Kidney (tissue), 14 donors: ENCODE measurements around the gene STAMBP. TPM values are rescaled to one million over a fixed set of nuclear protein-coding genes. Genes with fewer than 3 reads are reported as not detected.
"Not testable (repeated sequence)": the region's sequence is repeated elsewhere in the genome, so short reads cannot be mapped to it uniquely, and the experiment has no call there.

Experiments used
- DNase-seq, 5 donors: peaks; one replicate each; pipeline ENCODE4 v3.0.0-alpha.2; 2013 to 2020
- FAIRE-seq: peaks from 2 replicates; lab custom pipeline; 2012; peaks lifted over from hg19 to GRCh38; lab: Jason Lieb, UNC
- H3K27ac ChIP-seq, 2 donors: one replicate each; pipeline ENCODE4 v1.7.0; 2013; ENCODE audit warnings: low read depth in 2 of 2, low read length in 2 of 2, inconsistent platforms in 1 of 2
- H3K27me3 ChIP-seq: one replicate; pipeline ENCODE4 v1.7.1; 2013; ENCODE audit warnings: low read length, inconsistent platforms; ENCODE audit not compliant: control insufficient read depth, insufficient read depth
- H3K36me3 ChIP-seq, 3 donors: one replicate each; pipeline versions ENCODE4 v1.7.0 to v1.7.1; 2013; ENCODE audit warnings: low read length in 3 of 3, control low read depth in 1 of 3, inconsistent platforms in 1 of 3; ENCODE audit not compliant: insufficient read depth in 3 of 3, control insufficient read depth in 2 of 3
- H3K4me1 ChIP-seq, 3 donors: one replicate each; pipeline versions ENCODE4 v1.7.0 to v1.7.1; 2013; ENCODE audit warnings: low read length in 3 of 3, inconsistent platforms in 1 of 3, low read depth in 1 of 3; ENCODE audit not compliant: control insufficient read depth in 2 of 3, insufficient read depth in 2 of 3
- H3K4me3 ChIP-seq, 3 donors: one replicate each; pipeline versions ENCODE4 v1.7.0 to v1.8.1; 2013; ENCODE audit warnings: low read length in 3 of 3, control low read depth in 1 of 3, inconsistent platforms in 1 of 3
- H3K9ac ChIP-seq, 3 donors: one replicate each; pipeline versions ENCODE4 v1.7.0 to v1.7.1; 2013; ENCODE audit warnings: low read length in 3 of 3, control low read depth in 1 of 3, inconsistent platforms in 1 of 3
- H3K9me3 ChIP-seq, 3 donors: one replicate each; pipeline versions ENCODE4 v1.7.0 to v1.7.1; 2013; ENCODE audit warnings: low read length in 3 of 3, control low read depth in 1 of 3, inconsistent platforms in 1 of 3; ENCODE audit not compliant: control insufficient read depth in 2 of 3, insufficient read depth in 1 of 3
- intact Hi-C: fragments of 100-400 bp; cut with DNase I; formaldehyde crosslinking; loops from one replicate; pipeline ENCODE4 v1.11.1; 2022
- polyA plus RNA-seq: library from polyadenylated mRNA; stranded (reverse); fragments of 350-450 nt; fragmentation: Illumina TruSeq; extraction: RNeasy Lipid Tissue Mini Kit (QIAGEN cat#74804); gene quantifications from one replicate; pipeline ENCODE4 v1.2.3, GENCODE V29; 2014; ENCODE audit warnings: low read depth, low replicate concordance; ENCODE audit not compliant: insufficient read depth
- total RNA-seq: library from RNA; stranded (reverse); fragmentation: NEBNext Ultra II Directional; extraction: Animal tissue kit (Norgen Biotek cat#: 25700); gene quantifications from one replicate; pipeline ENCODE4 v1.2.1, GENCODE V29; 2021
- TF ChIP-seq, protein P1 (sequence below): IDR thresholded peaks from 3 replicates; pipeline ENCODE4 v1.5.1; 2012; ENCODE audit warnings: mild to moderate bottlenecking, moderate library complexity, borderline replicate concordance; ENCODE audit not compliant: insufficient read depth; ENCODE audit errors: extremely low read depth
- donor health status: control.
- donor health status: control.
- donor health status: control.
- donor health status: control.
- donor health status: control.
- donor health status: DM: yes; HTN: yes; CAD: no.
- donor health status: Normal renal cell carcinoma (clear cell type).

The STAMBP gene
- total and polyA plus RNA-seq, 2 donors from 2014 or later = 34.8 to 58.9 TPM

DNA sequence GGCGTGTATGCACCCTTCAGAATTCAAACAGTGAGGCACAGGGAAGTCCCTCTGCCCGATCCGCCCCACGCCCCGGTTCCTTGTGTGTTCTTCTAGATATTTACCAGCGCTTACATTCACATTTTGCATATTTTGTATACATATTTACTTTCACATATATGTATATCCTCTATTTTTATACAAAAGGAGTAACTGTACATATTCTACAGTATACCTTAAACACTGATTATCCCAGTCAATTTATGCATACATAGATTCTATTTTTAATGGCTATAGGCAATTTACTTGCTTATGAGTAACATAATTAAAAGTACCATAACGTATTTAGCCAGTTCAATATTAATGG is 48.6 kb upstream of the STAMBP start:
- no peak overlapping the region for H3K27ac ChIP-seq

DNA sequence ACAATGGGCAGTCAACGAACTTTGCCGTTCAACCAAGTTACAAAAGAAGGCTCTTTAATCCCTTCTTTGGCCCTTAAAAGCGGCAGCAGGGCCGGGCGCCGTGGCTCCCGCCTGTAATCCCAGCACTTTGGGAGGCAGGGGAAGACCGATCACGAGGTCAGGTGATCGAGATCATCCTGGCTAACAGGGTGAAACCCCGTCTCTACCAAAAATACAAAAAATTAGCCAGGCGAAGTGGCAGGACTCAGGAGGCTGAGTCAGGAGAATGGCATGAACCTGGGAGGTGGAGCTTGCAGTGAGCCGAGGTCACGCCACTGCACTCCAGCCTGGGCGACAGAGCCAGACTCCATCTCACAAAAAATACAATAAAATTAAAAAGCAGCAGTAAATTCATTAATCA is 45.4 kb upstream of the STAMBP start:
- H3K36me3 ChIP-seq, FAIRE-seq, intact Hi-C loops, H3K27me3 ChIP-seq, H3K9ac ChIP-seq, H3K27ac ChIP-seq, H3K9me3 ChIP-seq, H3K4me3 ChIP-seq, H3K4me1 ChIP-seq: not testable (repeated sequence)
- DNase-seq = peak in 1 of 5 donors; percentile 45

More for the DNA sequence above, 48.6 kb upstream of the STAMBP start:
- DNase-seq = no peak
- H3K9me3 ChIP-seq = no peaks in the 10 kb centered on the region
- H3K4me3 ChIP-seq = peak overlapping the region; percentile 91 to 100 (median 96)
- FAIRE-seq = no peak
- H3K36me3 ChIP-seq = peaks cover 0 to 4% (median 2%) of the 10 kb centered on the region in 3 donors
- TF ChIP-seq, protein P1, sequence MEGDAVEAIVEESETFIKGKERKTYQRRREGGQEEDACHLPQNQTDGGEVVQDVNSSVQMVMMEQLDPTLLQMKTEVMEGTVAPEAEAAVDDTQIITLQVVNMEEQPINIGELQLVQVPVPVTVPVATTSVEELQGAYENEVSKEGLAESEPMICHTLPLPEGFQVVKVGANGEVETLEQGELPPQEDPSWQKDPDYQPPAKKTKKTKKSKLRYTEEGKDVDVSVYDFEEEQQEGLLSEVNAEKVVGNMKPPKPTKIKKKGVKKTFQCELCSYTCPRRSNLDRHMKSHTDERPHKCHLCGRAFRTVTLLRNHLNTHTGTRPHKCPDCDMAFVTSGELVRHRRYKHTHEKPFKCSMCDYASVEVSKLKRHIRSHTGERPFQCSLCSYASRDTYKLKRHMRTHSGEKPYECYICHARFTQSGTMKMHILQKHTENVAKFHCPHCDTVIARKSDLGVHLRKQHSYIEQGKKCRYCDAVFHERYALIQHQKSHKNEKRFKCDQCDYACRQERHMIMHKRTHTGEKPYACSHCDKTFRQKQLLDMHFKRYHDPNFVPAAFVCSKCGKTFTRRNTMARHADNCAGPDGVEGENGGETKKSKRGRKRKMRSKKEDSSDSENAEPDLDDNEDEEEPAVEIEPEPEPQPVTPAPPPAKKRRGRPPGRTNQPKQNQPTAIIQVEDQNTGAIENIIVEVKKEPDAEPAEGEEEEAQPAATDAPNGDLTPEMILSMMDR = no peak
- no peaks in the 10 kb centered on the region for H3K27me3 ChIP-seq
- H3K9ac ChIP-seq = peak overlapping the region in 2 of 3 donors; percentile 11 to 16
- H3K4me1 ChIP-seq = peaks cover 4 to 7% (median 4%) of the 10 kb centered on the region in 3 donors
- intact Hi-C loops = no loop called here

DNA sequence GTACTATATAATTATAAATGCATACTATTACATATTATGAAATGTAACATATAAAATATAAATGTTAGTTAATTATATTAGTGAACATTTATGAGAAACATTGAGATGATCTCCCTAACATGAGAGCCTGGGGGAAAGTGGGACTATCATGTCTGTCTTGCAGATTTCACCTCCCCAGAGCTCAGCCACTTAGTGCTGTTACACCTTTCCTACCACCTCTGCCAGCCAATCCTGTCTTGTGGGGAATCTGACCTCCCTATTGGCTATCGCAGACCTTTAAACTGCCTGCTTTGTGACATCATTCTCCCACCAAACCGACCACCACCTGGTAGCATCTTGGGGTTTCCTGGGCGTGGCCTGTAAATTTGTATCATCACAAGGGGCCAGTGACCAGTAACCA is 44.9 kb upstream of the STAMBP start, which contains the start of gene C2orf78:
Gene C2orf78 (plus strand): TSS at position 301 of the 400 bp plus-strand sequence. CDS start 127 bp downstream, outside the sequence.
- H3K36me3 ChIP-seq, FAIRE-seq, H3K9ac ChIP-seq, H3K4me3 ChIP-seq, H3K9me3 ChIP-seq, H3K27me3 ChIP-seq, H3K4me1 ChIP-seq, H3K27ac ChIP-seq, intact Hi-C loops, DNase-seq: not testable (repeated sequence)

DNA sequence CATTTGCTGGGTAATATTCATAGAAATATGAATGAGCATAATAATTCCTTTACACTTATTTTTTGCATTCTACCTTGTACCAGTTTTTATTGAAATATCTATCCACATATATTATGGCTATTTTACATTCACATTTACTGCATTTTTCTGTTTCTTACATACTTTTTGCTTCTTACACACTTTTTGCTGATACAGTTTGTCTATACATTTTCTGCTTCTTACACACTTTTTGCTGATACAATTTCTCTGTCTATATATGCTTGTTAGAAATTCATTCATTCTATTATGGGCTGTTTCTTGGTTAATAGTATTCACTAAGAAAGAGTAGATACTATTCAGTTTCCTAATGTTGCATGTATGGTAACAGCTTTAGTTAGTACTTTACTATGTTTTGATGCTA is 16.9 kb upstream of the STAMBP start:
- H3K4me3 ChIP-seq = no peak overlapping the region
- intact Hi-C loops = no loop called here
- no peak overlapping the region for H3K27ac ChIP-seq
- no peak overlapping the region for H3K9ac ChIP-seq
- DNase-seq (no peak), FAIRE-seq (no peak)
- no peaks in the 10 kb centered on the region for H3K4me1 ChIP-seq
- H3K9me3 ChIP-seq = no peaks in the 10 kb centered on the region
- TF ChIP-seq, protein P1 = no peak
- H3K27me3 ChIP-seq = no peaks in the 10 kb centered on the region
- H3K36me3 ChIP-seq = no peaks in the 10 kb centered on the region
